IMR-90 (cell line): ENCODE measurements around the gene GUCY1B1. TPM values are rescaled to one million over a fixed set of nuclear protein-coding genes. Genes with fewer than 3 reads are reported as not detected.

Experiments
- ATAC-seq: fragments of 200-7000 bp; cut with Tn5 transposase; 2 replicates; pipeline ENCODE4 v1.9.1; 2020; ENCODE audit warnings: low read depth, mild to moderate bottlenecking, moderate library complexity
- BruUV-seq: library from RNA; stranded (reverse); fragments of 400-500 nt; replicated peaks from 2 replicates; lab custom pipeline; 2021; lab: Mats Ljungman, UMichigan
- CTCF ChIA-PET: fragments of 300-600 bp; formaldehyde crosslinking; extraction: SDS; loops from one replicate; lab custom pipeline; 2021; ENCODE audit warnings: antibody characterized with exemption; lab: Yijun Ruan, JAX
- POLR2A ChIA-PET: fragments of 300-600 bp; sonication (Branson Sonifier 250); formaldehyde crosslinking; loops from one replicate; lab custom pipeline; 2022; ENCODE audit warnings: antibody characterized with exemption; ENCODE audit not compliant: unreplicated experiment; lab: Charles Lee
- DNase-seq: peaks from one replicate; pipeline ENCODE4 v3.0.0; 2013
- H2AFZ ChIP-seq: replicated peaks from 2 replicates; pipeline ENCODE3; 2013; ENCODE audit warnings: low read length, mild to moderate bottlenecking; ENCODE audit not compliant: poor library complexity
- H2AK5ac ChIP-seq: 2 replicates; pipeline ENCODE4 v1.6.1; 2013; ENCODE audit warnings: low read depth, low read length, inconsistent platforms
- H2AK9ac ChIP-seq: replicated peaks from 2 replicates; pipeline ENCODE3; 2013; ENCODE audit warnings: mild to moderate bottlenecking, low read depth, low read length, moderate library complexity; ENCODE audit not compliant: poor library complexity
- H2BK120ac ChIP-seq: 2 replicates; pipeline ENCODE4 v1.6.1; 2013; ENCODE audit warnings: low read depth, low read length, inconsistent platforms
- H2BK15ac ChIP-seq: 3 replicates; pipeline ENCODE4 v1.6.1; 2013; ENCODE audit warnings: low read depth, low read length, inconsistent platforms
- H2BK20ac ChIP-seq: 2 replicates; pipeline ENCODE4 v1.6.1; 2013; ENCODE audit warnings: low read depth, mild to moderate bottlenecking, inconsistent platforms, low read length, moderate library complexity
- H2BK5ac ChIP-seq: 2 replicates; pipeline ENCODE4 v1.6.1; 2013; ENCODE audit warnings: mild to moderate bottlenecking, low read depth, low read length, inconsistent platforms; ENCODE audit not compliant: poor library complexity, severe bottlenecking
- H3K14ac ChIP-seq: replicated peaks from 2 replicates; pipeline ENCODE4 v1.6.1; 2013; ENCODE audit warnings: low read depth, low read length, inconsistent platforms
- H3K18ac ChIP-seq: 2 replicates; pipeline ENCODE4 v1.6.1; 2013; ENCODE audit warnings: low read depth, low read length, control low read depth
- H3K23ac ChIP-seq: 2 replicates; pipeline ENCODE4 v1.6.1; 2013; ENCODE audit warnings: low read depth, low read length, inconsistent platforms
- H3K27ac ChIP-seq: 2 replicates; pipeline ENCODE4 v1.5.1; 2013; ENCODE audit warnings: mild to moderate bottlenecking, control low read depth, low read length; ENCODE audit not compliant: insufficient read depth
- H3K27me3 ChIP-seq: 2 replicates; pipeline ENCODE4 v1.6.1; 2013; ENCODE audit warnings: low read length; ENCODE audit not compliant: control insufficient read depth, insufficient read depth
- H3K36me3 ChIP-seq: 2 replicates; pipeline ENCODE4 v1.6.1; 2013; ENCODE audit warnings: low read length, mixed read lengths; ENCODE audit not compliant: control insufficient read depth, insufficient read depth
- H3K4ac ChIP-seq: 2 replicates; pipeline ENCODE4 v1.6.1; 2013; ENCODE audit warnings: low read depth, low read length, inconsistent platforms
- H3K4me1 ChIP-seq: 2 replicates; pipeline ENCODE4 v1.6.1; 2013; ENCODE audit warnings: low read length, mixed read lengths; ENCODE audit not compliant: control insufficient read depth, insufficient read depth
- H3K4me2 ChIP-seq: 2 replicates; pipeline ENCODE4 v1.6.1; 2013; ENCODE audit warnings: low read depth, mild to moderate bottlenecking, control low read depth, low read length, moderate library complexity
- H3K4me3 ChIP-seq: 2 replicates; pipeline ENCODE4 v1.5.1; 2013; ENCODE audit warnings: low read depth, mild to moderate bottlenecking, control low read depth, low read length, moderate library complexity; ENCODE audit not compliant: insufficient read depth
- H3K56ac ChIP-seq: 2 replicates; pipeline ENCODE4 v1.6.1; 2013; ENCODE audit warnings: low read length, inconsistent platforms; ENCODE audit not compliant: insufficient read depth; ENCODE audit errors: extremely low read depth
- H3K79me1 ChIP-seq, 2 experiments: 2 replicates each; pipeline ENCODE4 v1.6.1; 2013; ENCODE audit warnings: low read length in 2 of 2, inconsistent platforms in 1 of 2, low read depth in 1 of 2
- H3K9ac ChIP-seq: 2 replicates; pipeline ENCODE4 v1.6.1; 2013; ENCODE audit warnings: low read depth, low read length, control low read depth
- H3K9me1 ChIP-seq: 2 replicates; pipeline ENCODE4 v1.6.1; 2013; ENCODE audit warnings: low read length, inconsistent platforms; ENCODE audit not compliant: insufficient read depth
- H3K9me3 ChIP-seq: 2 replicates; pipeline ENCODE4 v1.6.1; 2013; ENCODE audit warnings: low read length; ENCODE audit not compliant: control insufficient read depth, insufficient read depth
- H4K20me1 ChIP-seq: 2 replicates; pipeline ENCODE4 v1.6.1; 2013; ENCODE audit warnings: low read length, inconsistent platforms; ENCODE audit not compliant: insufficient read depth
- H4K5ac ChIP-seq: 2 replicates; pipeline ENCODE4 v1.6.1; 2013; ENCODE audit warnings: mild to moderate bottlenecking, low read depth, low read length, control low read depth
- H4K8ac ChIP-seq, 2 experiments: 2 replicates each; pipeline ENCODE4 v1.6.1; 2013; ENCODE audit warnings: low read depth in 2 of 2, low read length in 2 of 2, control low read depth in 1 of 2, inconsistent platforms in 1 of 2
- H4K91ac ChIP-seq: 2 replicates; pipeline ENCODE4 v1.6.1; 2013; ENCODE audit warnings: low read depth, low read length, inconsistent platforms; ENCODE audit not compliant: insufficient read depth
- BHLHE40 ChIP-seq: fragments of 150-350 bp; IDR thresholded peaks from 2 replicates; pipeline ENCODE4 v1.6.1; 2016; ENCODE audit warnings: mild to moderate bottlenecking, low read depth, low read length
- CEBPB ChIP-seq: IDR thresholded peaks from 2 replicates; pipeline ENCODE4 v1.6.1; 2012; ENCODE audit warnings: low read depth, low read length, improper control_type of control experiment
- CHD1 ChIP-seq: IDR thresholded peaks from 2 replicates; pipeline ENCODE4 v1.6.1; 2012; ENCODE audit warnings: low read depth, low read length, improper control_type of control experiment
- CTCF ChIP-seq: conservative IDR thresholded peaks from 2 replicates; pipeline ENCODE4 v1.5.1; 2012; ENCODE audit warnings: mild to moderate bottlenecking, low read depth, low read length, improper control_type of control experiment
- ELK1 ChIP-seq: fragments of 150-350 bp; IDR thresholded peaks from 2 replicates; pipeline ENCODE4 v1.6.1; 2016; ENCODE audit warnings: low read depth, mild to moderate bottlenecking, low read length, moderate library complexity, borderline replicate concordance
- FOS ChIP-seq: fragments of 150-350 bp; IDR thresholded peaks from 2 replicates; pipeline ENCODE4 v1.6.1; 2016; ENCODE audit warnings: low read depth, low read length
- MAZ ChIP-seq: IDR thresholded peaks from 2 replicates; pipeline ENCODE4 v1.6.1; 2012; ENCODE audit warnings: low read depth, mild to moderate bottlenecking, low read length, improper control_type of control experiment, moderate library complexity, borderline replicate concordance
- MXI1 ChIP-seq: IDR thresholded peaks from 2 replicates; pipeline ENCODE4 v1.6.1; 2012; ENCODE audit warnings: low read depth, mild to moderate bottlenecking, low read length, moderate library complexity, borderline replicate concordance
- NFE2L2 ChIP-seq: fragments of 150-350 bp; IDR thresholded peaks from 2 replicates; pipeline ENCODE4 v1.6.1; 2016; ENCODE audit warnings: low read depth, mild to moderate bottlenecking, low read length
- POLR2A ChIP-seq: IDR thresholded peaks from 2 replicates; pipeline ENCODE4 v1.6.1; 2012; ENCODE audit warnings: mild to moderate bottlenecking, low read depth, low read length
- RAD21 ChIP-seq: IDR thresholded peaks from 2 replicates; pipeline ENCODE4 v1.6.1; 2012; ENCODE audit warnings: low read length, improper control_type of control experiment
- RCOR1 ChIP-seq: IDR thresholded peaks from 2 replicates; pipeline ENCODE4 v1.6.1; 2012; ENCODE audit warnings: mild to moderate bottlenecking, low read length, improper control_type of control experiment; ENCODE audit not compliant: insufficient replicate concordance
- RFX5 ChIP-seq: IDR thresholded peaks from 2 replicates; pipeline ENCODE4 v1.8.0; 2012; ENCODE audit warnings: low read depth, mild to moderate bottlenecking, low read length, moderate library complexity
- SMC3 ChIP-seq: fragments of 150-350 bp; IDR thresholded peaks from 2 replicates; pipeline ENCODE4 v1.6.1; 2016; ENCODE audit warnings: low read depth, mild to moderate bottlenecking, antibody characterized with exemption, low read length, moderate library complexity
- USF2 ChIP-seq: fragments of 150-350 bp; IDR thresholded peaks from 2 replicates; pipeline ENCODE4 v1.6.1; 2017; ENCODE audit warnings: mild to moderate bottlenecking, antibody characterized with exemption, low read length, low read depth
- WGBS, 2 experiments: methylation state at CpG; one replicate each; pipeline versions ENCODE4 v1.1.5 to v1.1.7; 2013; ENCODE audit warnings: missing lambda C conversion rate in 2 of 2; ENCODE audit not compliant: insufficient read length in 1 of 2; ENCODE audit errors: extremely low coverage in 2 of 2; 5-methylcytosine and 5-hydroxymethylcytosine counted together
- dilution Hi-C: fragments of 300-500 bp; cut with HindIII; formaldehyde crosslinking; loops from one replicate; pipeline ENCODE4 v1.14.3; 2018; ENCODE audit warnings: low sequenced_read_pairs; ENCODE audit not compliant: unreplicated experiment
- in situ Hi-C: fragments of 300-500 bp; cut with MboI; formaldehyde crosslinking; loops from 3 replicates; pipeline ENCODE4 v1.14.3; 2019; ENCODE audit warnings: low sequenced_read_pairs, inconsistent platforms, mixed read lengths
- intact Hi-C: fragments of 100-400 bp; cut with micrococcal nuclease; formaldehyde crosslinking; loops from 2 replicates; pipeline ENCODE4 v1.10.0; 2022
- polyA plus RNA-seq, 3 experiments: library from polyadenylated mRNA; depleted of rRNA; stranded (reverse); fragments of >200 nt; gene quantifications; 2 replicates each; pipeline ENCODE4 v1.2.3, GENCODE V29; 2012; ENCODE audit warnings: low replicate concordance in 1 of 3
- total RNA-seq: library from RNA; depleted of rRNA; stranded (reverse); fragments of >200 nt; gene quantifications from 2 replicates; pipeline ENCODE4 v1.2.3, GENCODE V29; 2012

The GUCY1B1 gene
- total and polyA plus RNA-seq, 2 of the 4 experiments (the other 2 are of a cell fraction): 2.9 to 3.8 TPM

- Histone ChIP-seq H3K14ac (no peak overlapping the region), H3K36me3 (no peaks in the 10 kb centered on the region), H2BK15ac (no peak overlapping the region), H2BK20ac (no peak overlapping the region), H3K4me2 (no peak overlapping the region), H4K91ac (no peak overlapping the region), H4K20me1 (no peaks in the 10 kb centered on the region; the same call in 1 of the 2 replicates), H4K8ac (no peak overlapping the region), H3K9me1 (no peaks in the 10 kb centered on the region; the same call in 1 of the 2 replicates), H3K4ac (no peak overlapping the region), H3K9me3 (no peaks in the 10 kb centered on the region), H2AK9ac (no peak overlapping the region), H4K5ac (no peak overlapping the region), H3K4me1 (peaks cover 10% of the 10 kb centered on the region), H3K9ac (no peak overlapping the region), H2AFZ (no peak overlapping the region), H2BK120ac (no peak overlapping the region), H3K27me3 (no peaks in the 10 kb centered on the region), H3K56ac (no peak overlapping the region), H2BK5ac (no peak overlapping the region), H3K27ac (no peak overlapping the region), H3K4me3 (no peak overlapping the region), H3K18ac (no peak overlapping the region), H3K79me1 (no peaks in the 10 kb centered on the region), H2AK5ac (no peak overlapping the region), H3K23ac (no peak overlapping the region)
- ChIA-PET POLR2A (no interaction called here), CTCF (interaction anchor here (0.6 kb wide), 1 partner anchor 9 kb away, joined by 3 read pairs; no protein-coding TSS in a partner anchor)
- BruUV-seq: no TSS peak
- no CpG with 5 or more reads among the region's 1 CpG for WGBS, 2 experiments
- dilution Hi-C loops (no loop called here), intact Hi-C loops (no loop called here), in situ Hi-C loops (no loop called here)
- TF ChIP-seq MAZ: no peak
- TF ChIP-seq FOS: no peak
- TF ChIP-seq CHD1: no peak
- TF ChIP-seq CTCF: no peak
- TF ChIP-seq CEBPB: no peak
- TF ChIP-seq BHLHE40: no peak
- no peak for TF ChIP-seq RAD21
- no peak for TF ChIP-seq MXI1
- no peak for TF ChIP-seq NFE2L2
- no peak for TF ChIP-seq RFX5
- TF ChIP-seq USF2: no peak
- TF ChIP-seq RCOR1: no peak
- TF ChIP-seq ELK1: no peak
- no peak for TF ChIP-seq POLR2A
- TF ChIP-seq SMC3: no peak
- no peak for DNase-seq
- no peak for ATAC-seq
Observed at GRCh38 chr4:155741546-155741945, 17.3 kb upstream of the GUCY1B1 start.
